ENCODE data around the gene C2orf92.

- TF ChIP-seq TARDBP (IDR thresholded peaks at IDR 0.05) (no peak), NFRKB (IDR thresholded peaks at IDR 0.05) (no peak), FOXA1 (IDR thresholded peaks at IDR 0.05) (no peak), CTBP1 (IDR thresholded peaks at IDR 0.05; ENCODE audit: borderline replicate concordance) (no peak), FOXK2 (IDR thresholded peaks at IDR 0.05) (no peak), FOXM1 (IDR thresholded peaks at IDR 0.05; ENCODE audit: borderline replicate concordance) (no peak), SP1 (IDR thresholded peaks at IDR 0.05) (no peak), BHLHE40 (IDR thresholded peaks at IDR 0.05; ENCODE audit: borderline replicate concordance) (no peak)
These were observed 29.0 kb downstream of the C2orf92 start for GRCh38 chr2:97698530-97698929.

Measured in HEK293T (cell line).